Left lung (tissue), 10 donors: ENCODE results near the gene EZH2. TPM values are rescaled to one million over a fixed set of nuclear protein-coding genes. Genes with fewer than 3 reads are reported as not detected.

Experiments
- ATAC-seq: fragments of 200-7000 bp; cut with Tn5 transposase; one replicate; pipeline ENCODE4 v1.9.1; 2020; ENCODE audit warnings: moderate library complexity
- DNase-seq, 4 donors: peaks; one replicate each; pipeline ENCODE4 v3.0.0-alpha.2; 2013 to 2020
- H3K27ac ChIP-seq, 2 donors: fragments of 200-600 bp; sonication (generic) in 1 of 2; one replicate each; pipeline versions ENCODE4 v1.5.0 to v1.8.0; 2020 to 2021
- H3K27me3 ChIP-seq, 2 donors: fragments of 200-600 bp; sonication (generic) in 1 of 2; one replicate each; pipeline versions ENCODE4 v1.5.0 to v1.8.0; 2020 to 2021
- H3K36me3 ChIP-seq, 2 donors: fragments of 200-600 bp; sonication (generic) in 1 of 2; one replicate each; pipeline versions ENCODE4 v1.5.0 to v1.8.0; 2020 to 2021
- H3K4me1 ChIP-seq, 2 donors: fragments of 200-600 bp; one replicate each; pipeline ENCODE4 v1.8.0; 2021
- H3K4me3 ChIP-seq, 2 donors: fragments of 200-600 bp; sonication (generic) in 1 of 2; one replicate each; pipeline versions ENCODE4 v1.5.0 to v1.8.0; 2020 to 2021; ENCODE audit warnings: mild to moderate bottlenecking in 1 of 2
- H3K9me3 ChIP-seq, 2 donors: fragments of 200-600 bp; sonication (generic) in 1 of 2; one replicate each; pipeline versions ENCODE4 v1.5.0 to v1.8.0; 2020 to 2021
- CTCF ChIP-seq, 2 donors: fragments of 200-600 bp; sonication (generic) in 1 of 2; IDR thresholded peaks; one replicate each; pipeline versions ENCODE4 v1.5.0 to v1.8.0; 2021; ENCODE audit warnings: antibody characterized with exemption in 2 of 2
- intact Hi-C, 2 donors: fragments of 100-400 bp; cut with DNase I; formaldehyde crosslinking; loops; one replicate each; pipeline versions ENCODE4 v1.11.2 to v1.14.2; 2022
- polyA plus RNA-seq, 6 donors: library from polyadenylated mRNA; unstranded; fragments of 120-200 nt; gene quantifications; one replicate each; pipeline ENCODE4 v1.2.1, GENCODE V29; 2013; ENCODE audit not compliant: insufficient read length in 6 of 6
- total RNA-seq, 2 donors: library from RNA; stranded (reverse); fragmentation: NEBNext Ultra II Directional; extraction: Animal tissue kit (Norgen Biotek cat#: 25700); gene quantifications; one replicate each; pipeline ENCODE4 v1.2.1, GENCODE V29; 2021
- donor health status: DM: no; HTN: yes; CAD: no.
- donor health status: DM: no; HTN: no; CAD: no.

Gene EZH2
- total and polyA plus RNA-seq, 8 donors = 7.2 to 56.3 (median 41.8) TPM

- no peaks in the 10 kb centered on the region for H3K4me1 ChIP-seq
- TF ChIP-seq CTCF (IDR thresholded peaks at IDR 0.05) = no peak
- intact Hi-C loops = no loop called here
- H3K9me3 ChIP-seq = no peaks in the 10 kb centered on the region
- ATAC-seq = no peak
- no peak overlapping the region for H3K27ac ChIP-seq
- DNase-seq = no peak
- H3K27me3 ChIP-seq = no peaks in the 10 kb centered on the region
- no peak overlapping the region for H3K4me3 ChIP-seq
- H3K36me3 ChIP-seq = peaks cover 0 to 75% of the 10 kb centered on the region in 2 donors
These were observed 74.2 kb downstream of the EZH2 start for GRCh38 chr7:148809856-148810255.

- H3K9me3 ChIP-seq = no peaks in the 10 kb centered on the region
- no peaks in the 10 kb centered on the region for H3K4me1 ChIP-seq
- no peaks in the 10 kb centered on the region for H3K27me3 ChIP-seq
- peaks cover 0 to 82% of the 10 kb centered on the region in 2 donors for H3K36me3 ChIP-seq
- intact Hi-C loops = no loop called here
- H3K27ac ChIP-seq = no peak overlapping the region
- no peak overlapping the region for H3K4me3 ChIP-seq
- ATAC-seq = no peak
- DNase-seq = no peak
- TF ChIP-seq CTCF (IDR thresholded peaks at IDR 0.05) = no peak
These were observed 76.7 kb downstream of the EZH2 start for GRCh38 chr7:148807436-148807835.

- H3K4me1 ChIP-seq = no peaks in the 10 kb centered on the region
- DNase-seq (no peak), ATAC-seq (no peak)
- peaks cover 0 to 82% of the 10 kb centered on the region in 2 donors for H3K36me3 ChIP-seq
- no peaks in the 10 kb centered on the region for H3K27me3 ChIP-seq
- no peak for TF ChIP-seq CTCF (IDR thresholded peaks at IDR 0.05)
- H3K27ac ChIP-seq = no peak overlapping the region
- no peaks in the 10 kb centered on the region for H3K9me3 ChIP-seq
- no peak overlapping the region for H3K4me3 ChIP-seq
- intact Hi-C loops = no loop called here
These were observed 77.9 kb downstream of the EZH2 start for GRCh38 chr7:148806187-148806586.

- no peaks in the 10 kb centered on the region for H3K4me1 ChIP-seq
- no peak overlapping the region for H3K4me3 ChIP-seq
- H3K27me3 ChIP-seq = no peaks in the 10 kb centered on the region
- DNase-seq (no peak), ATAC-seq (no peak)
- peaks cover 0 to 83% of the 10 kb centered on the region in 2 donors for H3K36me3 ChIP-seq
- no peak for TF ChIP-seq CTCF (IDR thresholded peaks at IDR 0.05)
- intact Hi-C loops = no loop called here
- H3K27ac ChIP-seq = no peak overlapping the region
- no peaks in the 10 kb centered on the region for H3K9me3 ChIP-seq
These were observed 79.5 kb downstream of the EZH2 start for GRCh38 chr7:148804343-148805235.

GRCh38 chr7:148803094-148803493 is 81.0 kb downstream of the EZH2 start:
- H3K4me1 ChIP-seq = no peaks in the 10 kb centered on the region
- no peaks in the 10 kb centered on the region for H3K9me3 ChIP-seq
- no peak for TF ChIP-seq CTCF (IDR thresholded peaks at IDR 0.05)
- H3K36me3 ChIP-seq = peaks cover 0 to 84% of the 10 kb centered on the region in 2 donors
- H3K27ac ChIP-seq = no peak overlapping the region
- H3K27me3 ChIP-seq = no peaks in the 10 kb centered on the region
- no peak overlapping the region for H3K4me3 ChIP-seq
- no peak for ATAC-seq
- intact Hi-C loops = no loop called here
- no peak for DNase-seq
